ENCODE measurements around the gene DBNDD1. TPM values are rescaled to one million over a fixed set of nuclear protein-coding genes. Genes with fewer than 3 reads are reported as not detected.

DBNDD1 gene
- total and polyA plus RNA-seq, 9 donors: 0.97 to 6.2 (median 2.1) TPM

DNA sequence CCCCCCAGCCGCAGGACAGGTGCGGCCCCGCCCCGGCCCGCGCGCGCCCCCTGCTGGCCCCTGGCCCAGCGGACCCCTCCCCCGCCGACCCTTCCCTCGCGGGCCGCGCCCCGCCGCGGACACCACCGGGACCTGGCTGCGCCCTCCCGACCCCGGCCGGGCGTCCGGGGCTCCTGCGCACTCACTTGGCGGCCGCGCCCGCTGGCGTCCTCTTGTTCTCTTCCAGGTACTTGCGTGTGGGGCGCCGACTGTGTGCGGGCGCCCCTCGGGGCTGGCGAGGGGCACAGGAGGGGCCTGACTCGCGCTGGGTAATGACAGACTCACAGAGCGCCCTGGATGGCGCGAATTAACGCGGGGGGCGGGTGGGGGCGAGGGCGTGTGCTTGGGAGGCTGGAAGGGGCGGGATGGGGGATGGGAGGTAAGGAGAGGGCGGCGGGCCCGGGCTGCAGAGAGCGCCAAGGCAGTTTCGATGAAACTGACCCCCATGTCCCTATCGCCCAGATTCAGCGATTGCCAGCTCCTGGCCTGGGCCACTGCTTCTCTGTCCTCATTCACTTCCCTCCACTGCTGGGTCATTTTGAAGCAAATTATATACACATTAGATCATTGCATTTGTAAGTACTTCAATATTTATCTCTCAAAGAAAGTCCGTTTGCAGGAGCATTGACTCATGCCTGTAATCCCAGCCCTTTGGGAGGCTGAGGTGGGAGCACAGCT, 445 bp upstream of the DBNDD1 start:
- peaks cover 7% of the 10 kb centered on the region for H3K4me1 ChIP-seq (ENCODE audit: insufficient read depth)
- no peaks in the 10 kb centered on the region for H3K36me3 ChIP-seq
- peak overlapping the region; percentile 77 for H3K4me3 ChIP-seq
- intact Hi-C loops (cut with DNase I): no loop called here
- H3K9me3 ChIP-seq: no peaks in the 10 kb centered on the region
- H3K27ac ChIP-seq: no peak overlapping the region
- H3K27me3 ChIP-seq: no peaks in the 10 kb centered on the region
- DNase-seq: peak in 3 of 5 donors; percentile 52 to 59 (median 53)
- TF ChIP-seq CTCF (IDR thresholded peaks at IDR 0.05) (peak in 2 of 3 donors; percentile 15 to 19), POLR2A (IDR thresholded peaks at IDR 0.05) (no peak)
- WGBS, 3 donors: 1 to 2% (median 2%) methylated on average over 19 to 53 of the region's 57 CpGs

GRCh38 chr16:90018297-90018651, 982 bp downstream of the DBNDD1 start:
- no peaks in the 10 kb centered on the region for H3K36me3 ChIP-seq
- H3K27me3 ChIP-seq: no peaks in the 10 kb centered on the region
- intact Hi-C loops (cut with DNase I): no loop called here
- no peak overlapping the region for H3K4me3 ChIP-seq
- H3K27ac ChIP-seq: no peak overlapping the region
- no peaks in the 10 kb centered on the region for H3K9me3 ChIP-seq
- no peak for DNase-seq
- TF ChIP-seq CTCF (IDR thresholded peaks at IDR 0.05) (no peak), EP300 (IDR thresholded peaks at IDR 0.05) (no peak), POLR2A (IDR thresholded peaks at IDR 0.05) (no peak)
- WGBS, 3 donors: 35 to 42% (median 38%) methylated on average over 5 to 7 of the region's 7 CpGs
- H3K4me1 ChIP-seq (ENCODE audit: insufficient read depth): peaks cover 6% of the 10 kb centered on the region

DNA sequence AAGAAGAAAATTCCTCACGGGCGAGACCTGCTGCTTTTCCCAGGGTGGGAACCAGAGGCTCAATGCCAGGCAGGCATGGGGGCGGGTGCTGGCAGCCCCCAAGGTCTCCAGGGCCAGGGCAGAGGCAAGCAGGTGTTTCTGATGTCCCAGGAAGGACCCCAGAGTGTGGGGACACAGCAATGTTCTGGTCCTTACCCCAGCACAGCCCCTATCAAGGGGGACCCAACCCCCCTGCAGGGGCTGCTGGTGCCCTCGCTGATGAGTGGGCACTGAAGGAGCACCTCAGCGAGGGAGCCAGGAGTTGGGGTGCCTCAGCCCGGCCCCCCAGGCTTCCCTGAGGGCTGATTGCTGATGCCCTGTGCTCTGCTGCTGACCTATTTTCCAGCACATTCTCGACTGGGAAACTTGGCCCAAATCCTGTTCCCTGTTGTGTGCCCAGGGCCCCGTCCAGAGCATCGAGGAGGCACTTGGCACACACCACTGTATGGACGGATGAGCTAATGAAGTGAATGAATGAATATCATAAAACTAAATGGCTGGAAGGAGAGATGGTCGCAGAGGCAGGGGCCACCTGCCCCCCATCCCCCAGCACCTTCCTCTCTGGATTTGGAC, 2.8 kb downstream of the DBNDD1 start:
- H3K4me1 ChIP-seq (ENCODE audit: insufficient read depth): peaks cover 2% of the 10 kb centered on the region
- intact Hi-C loops (cut with DNase I): no loop called here
- TF ChIP-seq CTCF (IDR thresholded peaks at IDR 0.05): no peak
- no peak for TF ChIP-seq POLR2A (IDR thresholded peaks at IDR 0.05)
- no peak for TF ChIP-seq EP300 (IDR thresholded peaks at IDR 0.05)
- H3K36me3 ChIP-seq: no peaks in the 10 kb centered on the region
- H3K27me3 ChIP-seq: no peaks in the 10 kb centered on the region
- H3K9me3 ChIP-seq: no peaks in the 10 kb centered on the region
- H3K4me3 ChIP-seq: no peak overlapping the region
- WGBS, 3 donors: 63 to 69% (median 63%) methylated on average over 11 of the region's 11 CpGs
- no peak for DNase-seq
- no peak overlapping the region for H3K27ac ChIP-seq

DNA sequence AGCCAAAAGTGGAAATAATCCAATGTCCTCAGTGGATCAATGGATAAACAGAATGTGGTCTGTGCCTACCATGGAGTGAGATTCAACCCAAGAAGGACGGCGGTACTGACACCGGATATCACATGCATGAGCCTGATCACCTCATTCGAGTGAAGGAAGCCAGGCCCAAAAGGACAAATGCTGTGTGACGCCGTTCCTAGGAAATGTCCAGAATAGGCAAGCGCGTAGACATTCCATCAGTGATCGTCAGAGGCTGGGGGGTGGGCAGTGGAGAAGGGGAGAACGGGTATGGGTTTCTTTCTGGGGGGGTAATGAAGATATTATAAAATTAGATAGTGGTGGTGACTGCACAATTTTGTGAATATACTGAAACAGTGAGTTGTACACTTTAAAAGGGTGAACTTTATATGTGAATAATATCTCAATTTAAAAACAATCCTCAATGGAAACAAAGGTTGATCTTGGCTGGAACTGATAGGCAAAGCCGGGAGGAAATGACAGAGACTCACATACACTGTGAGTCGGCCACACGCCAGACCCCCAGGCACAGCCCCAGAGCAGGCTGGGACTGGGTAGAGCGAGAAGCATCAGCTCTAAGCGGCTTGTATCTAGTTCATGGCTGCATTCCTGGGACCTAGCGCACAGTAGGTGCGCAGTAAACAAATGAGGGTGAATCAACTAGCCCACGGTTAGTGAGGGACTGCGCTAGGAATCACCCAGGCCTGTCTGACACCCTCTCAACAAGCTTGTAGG, 3.5 kb downstream of the DBNDD1 start:
- TF ChIP-seq CTCF (IDR thresholded peaks at IDR 0.05) (no peak), POLR2A (IDR thresholded peaks at IDR 0.05) (no peak), EP300 (IDR thresholded peaks at IDR 0.05) (no peak)
- H3K27me3 ChIP-seq: no peaks in the 10 kb centered on the region
- no peaks in the 10 kb centered on the region for H3K9me3 ChIP-seq
- intact Hi-C loops (cut with DNase I): no loop called here
- H3K36me3 ChIP-seq: no peaks in the 10 kb centered on the region
- WGBS, 3 donors: 81 to 88% (median 85%) methylated on average over 19 of the region's 19 CpGs
- H3K4me3 ChIP-seq: no peak overlapping the region
- no peak overlapping the region for H3K27ac ChIP-seq
- peaks cover 2% of the 10 kb centered on the region for H3K4me1 ChIP-seq (ENCODE audit: insufficient read depth)
- no peak for DNase-seq

Measured in ovary (tissue), 9 donors.